ENCODE results near the gene NTRK3. TPM values are rescaled to one million over a fixed set of nuclear protein-coding genes. Genes with fewer than 3 reads are reported as not detected.

The NTRK3 gene
- total and polyA plus RNA-seq, 2 donors (not counting 3 experiments of a cell fraction or from before 2014, with no cell fraction given) = not detected

GRCh38 chr15:87829332-87830050 is 427.0 kb downstream of the NTRK3 start:
- POLR2A ChIA-PET = no interaction called here
- H4K20me1 ChIP-seq (replicated peaks; ENCODE audit: control insufficient read depth, extremely low read depth, insufficient read depth, low read length) = no peaks in the 10 kb centered on the region
- H3K27ac ChIP-seq (ENCODE audit: insufficient read depth, low read depth, low read length) = no peak overlapping the region
- no TSS peak for BruUV-seq (replicated peaks)
- no peaks in the 10 kb centered on the region for H3K36me3 ChIP-seq (ENCODE audit: control insufficient read depth in 2 of 2, extremely low read depth in 1 of 2, insufficient read depth in 2 of 2, low read length in 2 of 2)
- dilution Hi-C loops (cut with MboI; ENCODE audit: extremely low pct_ligation_motif_present, low sequenced_read_pairs) = no loop called here
- no peak overlapping the region for H3K4me2 ChIP-seq (ENCODE audit: insufficient read depth, low read length)
- no peak overlapping the region for H3K9ac ChIP-seq (replicated peaks; ENCODE audit: extremely low read depth, insufficient read depth, low read length)
- no peaks in the 10 kb centered on the region for H3K27me3 ChIP-seq (ENCODE audit: control insufficient read depth in 2 of 2, insufficient read depth in 2 of 2, low read length in 2 of 2)
- DNase-seq (ENCODE audit: low read depth, low spot score) = no peak
- TF ChIP-seq CTCF (IDR thresholded peaks at IDR 0.05; ENCODE audit: extremely low read depth in 1 of 2, insufficient read depth in 1 of 2, low read depth in 1 of 2, low read length in 2 of 2) = no peak
- no peak for TF ChIP-seq POLR2AphosphoS5 (IDR thresholded peaks at IDR 0.05; ENCODE audit: insufficient read depth, low read depth, low read length)
- TF ChIP-seq, protein P1, sequence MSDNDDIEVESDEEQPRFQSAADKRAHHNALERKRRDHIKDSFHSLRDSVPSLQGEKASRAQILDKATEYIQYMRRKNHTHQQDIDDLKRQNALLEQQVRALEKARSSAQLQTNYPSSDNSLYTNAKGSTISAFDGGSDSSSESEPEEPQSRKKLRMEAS (IDR thresholded peaks at IDR 0.05; ENCODE audit: insufficient read depth, insufficient read length) = no peak
- TF ChIP-seq JUN (IDR thresholded peaks at IDR 0.05; ENCODE audit: borderline replicate concordance, insufficient read depth, insufficient read length, low read depth) = no peak
- no peak for TF ChIP-seq GATA2 (IDR thresholded peaks at IDR 0.05; ENCODE audit: insufficient read depth, insufficient read length, low read depth, low read length)
- no peak for TF ChIP-seq MYC (IDR thresholded peaks at IDR 0.05; ENCODE audit: low read depth, low read length)
- TF ChIP-seq POLR2A (IDR thresholded peaks at IDR 0.05; ENCODE audit: low read depth, low read length) = no peak
- no peak for TF ChIP-seq FOS (IDR thresholded peaks at IDR 0.05; ENCODE audit: borderline replicate concordance, insufficient read depth, low read length)
- TF ChIP-seq EZH2 (IDR thresholded peaks at IDR 0.05; ENCODE audit: borderline replicate concordance, low read depth, low read length, severe bottlenecking) = no peak
- intact Hi-C loops (cut with micrococcal nuclease) = no loop called here
- no peaks in the 10 kb centered on the region for H3K79me2 ChIP-seq (ENCODE audit: control insufficient read depth, insufficient read depth, low read length)
- H3K9me3 ChIP-seq (replicated peaks; ENCODE audit: control insufficient read depth, insufficient read depth, low read length) = no peaks in the 10 kb centered on the region
- no peaks in the 10 kb centered on the region for H3K4me1 ChIP-seq (ENCODE audit: control insufficient read depth, extremely low read depth, insufficient read depth, low read length)
- CTCF ChIA-PET = no interaction called here
- no peak overlapping the region for H2AFZ ChIP-seq (ENCODE audit: low read depth, low read length)
- H3K9me1 ChIP-seq (replicated peaks; ENCODE audit: control insufficient read depth, extremely low read depth, insufficient read depth, low read length) = no peaks in the 10 kb centered on the region
- no peak overlapping the region for H3K4me3 ChIP-seq (replicated peaks in 1 of 3; ENCODE audit: insufficient read depth in 1 of 3, low read depth in 1 of 3, low read length in 3 of 3)
- no peak for FAIRE-seq

All from endothelial cell of umbilical vein (primary cell).